Prostate gland (tissue), 2 donors: ENCODE data around the gene PDE6A. TPM values are rescaled to one million over a fixed set of nuclear protein-coding genes. Genes with fewer than 3 reads are reported as not detected.
"Not testable (repeated sequence)": the region's sequence is repeated elsewhere in the genome, so short reads cannot be mapped to it uniquely, and the experiment has no call there.

Experiments
- DNase-seq: peaks from one replicate; pipeline ENCODE4 v3.0.0-alpha.2; 2019; ENCODE audit warnings: low spot score
- H3K27ac ChIP-seq, 2 donors: fragments of 200-600 bp; sonication (generic); 2 replicates each; pipeline ENCODE4 v1.5.1; 2017 to 2019
- H3K27me3 ChIP-seq: fragments of 200-600 bp; sonication (generic); replicated peaks from 2 replicates; pipeline ENCODE4 v1.5.1; 2019; ENCODE audit not compliant: insufficient read depth
- H3K36me3 ChIP-seq, 2 donors: fragments of 200-600 bp; sonication (generic); 1 replicate in 1 of 2; 2 replicates in 1 of 2; pipeline versions ENCODE4 v1.5.1 to v1.8.1; 2017 to 2019
- H3K4me1 ChIP-seq: fragments of 200-600 bp; sonication (generic); replicated peaks from 2 replicates; pipeline ENCODE4 v1.5.1; 2019
- H3K4me3 ChIP-seq, 2 donors: fragments of 200-600 bp; sonication (generic); 2 replicates each; pipeline ENCODE4 v1.5.1; 2017 to 2019
- H3K9me3 ChIP-seq: fragments of 200-600 bp; sonication (generic); 2 replicates; pipeline ENCODE4 v1.5.1; 2017
- POLR2A ChIP-seq: fragments of 450-650 bp; IDR thresholded peaks from one replicate; pipeline ENCODE4 v1.6.1; 2016; ENCODE audit warnings: antibody characterized with exemption, mild to moderate bottlenecking
- POLR2AphosphoS5 ChIP-seq: sonication (generic); formaldehyde crosslinking; IDR thresholded peaks from one replicate; pipeline ENCODE4 v1.6.1; 2017; ENCODE audit warnings: antibody characterized with exemption
- WGBS: methylation state at CpG from one replicate; pipeline ENCODE4 v1.1.5; 2018; 5-methylcytosine and 5-hydroxymethylcytosine counted together
- intact Hi-C: fragments of 100-400 bp; cut with DNase I; formaldehyde crosslinking; loops from one replicate; pipeline ENCODE4 v1.14.2; 2022
- total RNA-seq, 2 donors: library from RNA; depleted of rRNA; stranded (reverse); fragments of >200 nt; gene quantifications; one replicate each; pipeline ENCODE4 v1.1.0, GENCODE V29; 2016
- TF ChIP-seq, protein P1 (sequence below), 4 experiments: fragments of 200-600 bp in 2 of 4; fragments of 450-650 bp in 2 of 4; sonication (generic) in 2 of 4; IDR thresholded peaks; 1 replicate in 3 of 4; 2 replicates in 1 of 4; pipeline ENCODE4 v1.5.1; 2016 to 2019; ENCODE audit warnings: antibody characterized with exemption in 4 of 4, mild to moderate bottlenecking in 2 of 4, moderate library complexity in 2 of 4

Gene PDE6A
- total RNA-seq, 2 donors from 2014 or later = 0.91 TPM; not detected in 1

DNA sequence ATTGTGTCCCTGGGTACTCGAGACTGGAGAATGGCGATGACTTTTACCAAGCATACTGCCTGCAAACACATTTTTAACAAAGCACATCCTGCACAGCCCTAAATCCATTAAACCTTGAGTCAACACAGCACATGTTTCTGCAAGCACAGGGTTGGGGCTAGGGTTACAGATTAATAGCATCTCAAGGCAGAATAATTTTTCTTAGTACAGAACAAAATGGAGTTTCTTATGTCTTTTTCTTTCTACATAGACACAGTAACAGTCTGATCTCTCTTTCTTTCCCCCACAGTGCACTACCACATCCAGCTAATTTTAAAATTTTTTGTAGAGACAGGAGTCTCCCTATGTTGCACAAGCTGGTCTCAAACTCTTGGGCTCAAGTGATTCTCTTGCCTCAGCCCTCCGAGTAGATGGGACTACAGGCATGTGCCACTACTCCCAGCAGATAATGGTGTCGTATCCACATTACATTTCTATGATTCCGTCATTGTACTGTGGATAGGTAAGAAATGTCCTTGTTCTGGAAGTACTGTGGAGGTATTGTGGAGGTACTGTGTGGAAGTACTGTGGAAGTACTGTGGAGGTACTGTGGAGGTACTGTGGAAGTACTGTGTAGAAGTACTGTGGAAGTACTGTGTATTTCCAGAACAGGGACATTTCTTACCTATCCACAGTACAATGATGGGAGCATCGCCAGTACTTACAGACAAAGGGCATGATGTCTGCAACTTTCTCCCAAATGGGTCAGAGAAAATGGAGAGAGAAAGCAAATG is 1.2 kb downstream of the PDE6A start:
- intact Hi-C loops, H3K9me3 ChIP-seq, H3K4me3 ChIP-seq, H3K36me3 ChIP-seq, H3K27me3 ChIP-seq, DNase-seq: not testable (repeated sequence)
- peak; percentile 82 for TF ChIP-seq POLR2AphosphoS5
- WGBS = 60% methylated on average over 6 of the region's 6 CpGs
- Histone ChIP-seq H3K27ac (peak overlapping the region; percentile 49 to 53), H3K4me1 (peaks cover 25% of the 10 kb centered on the region)

DNA sequence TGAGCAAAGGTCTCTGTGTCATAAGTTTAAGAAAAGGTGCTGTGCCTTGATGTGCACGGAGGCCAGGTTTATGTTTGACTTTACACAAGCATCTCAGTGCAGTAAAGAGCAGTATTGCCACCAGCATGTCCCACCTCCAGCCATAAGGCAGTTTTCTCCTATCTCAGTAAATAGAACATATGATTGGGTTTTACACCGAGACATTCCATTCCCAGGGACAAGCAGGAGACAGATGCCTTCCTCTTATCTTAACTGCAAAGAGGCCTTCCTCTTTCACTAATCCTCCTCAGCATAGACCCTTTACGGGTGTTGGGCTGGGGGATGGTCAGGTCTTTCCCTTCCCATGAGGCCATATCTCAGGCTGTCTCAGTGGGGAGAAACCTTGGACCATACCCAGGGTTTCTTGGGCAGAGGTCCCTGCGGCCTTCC is 1.8 kb downstream of the PDE6A start:
- peaks cover 31% of the 10 kb centered on the region for H3K4me1 ChIP-seq
- intact Hi-C loops, H3K36me3 ChIP-seq, H3K27me3 ChIP-seq, DNase-seq, H3K4me3 ChIP-seq, H3K9me3 ChIP-seq: not testable (repeated sequence)
- 23% methylated on average over 4 of the region's 4 CpGs for WGBS
- H3K27ac ChIP-seq = peak overlapping the region; percentile 49 to 77

DNA sequence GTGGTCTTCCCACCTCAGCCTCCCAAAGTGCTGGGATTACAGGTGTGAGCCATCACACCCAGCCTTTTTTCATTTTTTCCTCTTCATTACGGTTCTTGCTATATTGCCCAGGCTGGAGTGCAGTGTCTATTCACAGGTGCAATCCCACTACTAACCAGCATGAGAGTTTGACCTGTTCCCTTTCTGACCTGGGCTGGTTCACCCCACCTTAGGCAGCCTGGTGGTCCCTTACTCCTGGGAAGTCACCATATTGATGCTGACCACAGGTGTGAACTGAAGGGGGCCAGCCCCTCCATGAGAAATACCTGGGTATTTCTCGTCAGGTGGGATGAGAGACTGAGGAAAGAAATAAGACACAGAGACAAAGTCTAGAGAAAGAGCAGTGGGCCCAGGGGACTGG is 2.4 kb downstream of the PDE6A start:
- WGBS = 90% methylated on average over 2 of the region's 2 CpGs

DNA sequence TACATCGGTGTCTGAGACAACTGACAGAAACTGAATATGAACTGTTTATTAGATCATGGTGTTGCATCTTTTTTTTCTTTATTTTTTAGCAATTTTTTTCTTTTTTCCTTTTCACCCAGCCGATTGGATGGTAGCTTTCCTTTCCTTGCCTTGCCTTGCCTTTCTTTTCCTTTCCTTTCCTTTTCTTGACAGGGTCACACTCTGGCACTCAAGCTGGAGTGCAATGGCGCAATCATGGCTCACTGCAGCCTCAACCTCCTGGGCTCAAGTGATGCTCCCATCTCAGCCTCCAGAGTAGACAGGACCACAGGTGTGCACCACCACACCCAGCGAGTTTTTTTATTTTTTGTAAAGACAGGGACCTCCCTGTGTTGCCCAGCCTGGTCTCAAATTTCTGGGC is 2.8 kb downstream of the PDE6A start:
- no peak overlapping the region for H3K4me3 ChIP-seq
- TF ChIP-seq POLR2A = no peak
- no peak for TF ChIP-seq POLR2AphosphoS5
- TF ChIP-seq, protein P1, sequence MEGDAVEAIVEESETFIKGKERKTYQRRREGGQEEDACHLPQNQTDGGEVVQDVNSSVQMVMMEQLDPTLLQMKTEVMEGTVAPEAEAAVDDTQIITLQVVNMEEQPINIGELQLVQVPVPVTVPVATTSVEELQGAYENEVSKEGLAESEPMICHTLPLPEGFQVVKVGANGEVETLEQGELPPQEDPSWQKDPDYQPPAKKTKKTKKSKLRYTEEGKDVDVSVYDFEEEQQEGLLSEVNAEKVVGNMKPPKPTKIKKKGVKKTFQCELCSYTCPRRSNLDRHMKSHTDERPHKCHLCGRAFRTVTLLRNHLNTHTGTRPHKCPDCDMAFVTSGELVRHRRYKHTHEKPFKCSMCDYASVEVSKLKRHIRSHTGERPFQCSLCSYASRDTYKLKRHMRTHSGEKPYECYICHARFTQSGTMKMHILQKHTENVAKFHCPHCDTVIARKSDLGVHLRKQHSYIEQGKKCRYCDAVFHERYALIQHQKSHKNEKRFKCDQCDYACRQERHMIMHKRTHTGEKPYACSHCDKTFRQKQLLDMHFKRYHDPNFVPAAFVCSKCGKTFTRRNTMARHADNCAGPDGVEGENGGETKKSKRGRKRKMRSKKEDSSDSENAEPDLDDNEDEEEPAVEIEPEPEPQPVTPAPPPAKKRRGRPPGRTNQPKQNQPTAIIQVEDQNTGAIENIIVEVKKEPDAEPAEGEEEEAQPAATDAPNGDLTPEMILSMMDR (IDR thresholded peaks at IDR 0.05) = no peak
- no peak for DNase-seq
- H3K36me3 ChIP-seq = no peaks in the 10 kb centered on the region
- no peaks in the 10 kb centered on the region for H3K9me3 ChIP-seq
- intact Hi-C loops = no loop called here
- H3K4me1 ChIP-seq = peaks cover 33% of the 10 kb centered on the region
- no peaks in the 10 kb centered on the region for H3K27me3 ChIP-seq
- peak overlapping the region; percentile 49 to 77 for H3K27ac ChIP-seq
- 91% methylated on average over 4 of the region's 4 CpGs for WGBS

More for the DNA sequence above, 2.4 kb downstream of the PDE6A start:
- DNase-seq = no peak
- no peaks in the 10 kb centered on the region for H3K36me3 ChIP-seq
- no peaks in the 10 kb centered on the region for H3K27me3 ChIP-seq
- no peaks in the 10 kb centered on the region for H3K9me3 ChIP-seq
- H3K4me1 ChIP-seq = peaks cover 33% of the 10 kb centered on the region
- intact Hi-C loops = no loop called here
- TF ChIP-seq POLR2A (no peak), POLR2AphosphoS5 (no peak)
- TF ChIP-seq, protein P1 (IDR thresholded peaks at IDR 0.05) = no peak
- H3K27ac ChIP-seq = peak overlapping the region; percentile 49 to 77
- H3K4me3 ChIP-seq = no peak overlapping the region

DNA sequence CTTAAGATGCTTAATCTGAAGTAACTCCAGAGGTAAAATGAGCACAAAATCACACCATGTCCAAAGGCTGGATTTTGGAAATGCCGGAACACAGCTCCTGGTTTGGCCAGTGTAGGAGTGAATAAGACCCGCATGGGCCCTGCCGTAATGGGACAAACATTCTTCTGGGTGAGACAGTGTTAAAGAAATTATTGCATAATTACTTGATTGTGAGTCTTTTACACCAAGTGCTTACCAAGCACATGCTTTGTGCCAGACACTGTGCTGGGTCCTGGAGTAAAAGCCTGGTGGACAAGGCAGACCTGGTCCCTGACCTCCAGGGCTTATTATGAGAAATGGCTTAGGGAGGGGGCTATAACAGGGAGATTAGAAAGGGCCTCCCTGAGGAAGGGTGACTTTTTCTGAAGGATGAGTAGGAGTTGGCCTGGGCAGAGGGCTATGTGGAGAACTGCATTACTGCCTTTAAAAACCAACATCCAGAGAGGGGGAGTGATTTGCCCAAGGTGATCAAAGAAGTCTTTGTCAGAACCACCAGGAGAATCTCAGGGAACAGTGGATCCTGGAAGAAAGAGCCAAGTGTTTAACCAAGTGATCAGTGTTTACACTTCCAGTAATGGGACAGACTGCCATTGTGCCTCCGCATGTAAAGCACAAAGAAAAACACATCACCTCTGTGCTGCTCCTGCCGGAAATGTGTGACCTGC is 3.5 kb downstream of the PDE6A start:
- TF ChIP-seq POLR2AphosphoS5 = peak; percentile 83
- TF ChIP-seq, protein P1 (IDR thresholded peaks at IDR 0.05) = no peak
- no peaks in the 10 kb centered on the region for H3K9me3 ChIP-seq
- H3K4me3 ChIP-seq = no peak overlapping the region
- H3K36me3 ChIP-seq = no peaks in the 10 kb centered on the region
- intact Hi-C loops = no loop called here
- peak; percentile 65 for DNase-seq
- no peaks in the 10 kb centered on the region for H3K27me3 ChIP-seq
- WGBS = 74% methylated on average over 5 of the region's 5 CpGs
- H3K4me1 ChIP-seq = peaks cover 39% of the 10 kb centered on the region
- H3K27ac ChIP-seq = peak overlapping the region; percentile 49 to 77
